ENCODE results near the gene CTDP1.
A peak's percentile ranks its signal among the peaks of the same experiment; 100 is the strongest.

The CTDP1 gene

DNA sequence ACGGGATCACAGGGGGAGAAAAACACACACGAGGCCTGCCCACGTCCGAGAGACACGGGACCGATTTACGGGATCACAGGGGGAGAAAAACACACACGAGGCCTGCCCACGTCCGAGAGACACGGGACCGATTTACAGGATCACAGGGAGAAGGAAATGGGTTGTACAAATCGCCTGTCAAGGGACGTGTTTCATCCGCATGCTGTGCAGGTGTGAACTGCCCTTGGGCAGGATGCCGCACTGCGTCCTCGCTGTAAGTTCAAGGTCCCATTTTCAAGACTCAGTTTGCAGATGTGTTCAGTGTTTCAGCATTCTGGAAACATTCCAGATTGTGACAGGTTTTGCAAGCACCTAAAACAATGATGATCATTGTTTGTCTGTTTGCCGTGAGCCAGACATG is 115.8 kb downstream of the CTDP1 start:
- TF ChIP-seq, protein P1, sequence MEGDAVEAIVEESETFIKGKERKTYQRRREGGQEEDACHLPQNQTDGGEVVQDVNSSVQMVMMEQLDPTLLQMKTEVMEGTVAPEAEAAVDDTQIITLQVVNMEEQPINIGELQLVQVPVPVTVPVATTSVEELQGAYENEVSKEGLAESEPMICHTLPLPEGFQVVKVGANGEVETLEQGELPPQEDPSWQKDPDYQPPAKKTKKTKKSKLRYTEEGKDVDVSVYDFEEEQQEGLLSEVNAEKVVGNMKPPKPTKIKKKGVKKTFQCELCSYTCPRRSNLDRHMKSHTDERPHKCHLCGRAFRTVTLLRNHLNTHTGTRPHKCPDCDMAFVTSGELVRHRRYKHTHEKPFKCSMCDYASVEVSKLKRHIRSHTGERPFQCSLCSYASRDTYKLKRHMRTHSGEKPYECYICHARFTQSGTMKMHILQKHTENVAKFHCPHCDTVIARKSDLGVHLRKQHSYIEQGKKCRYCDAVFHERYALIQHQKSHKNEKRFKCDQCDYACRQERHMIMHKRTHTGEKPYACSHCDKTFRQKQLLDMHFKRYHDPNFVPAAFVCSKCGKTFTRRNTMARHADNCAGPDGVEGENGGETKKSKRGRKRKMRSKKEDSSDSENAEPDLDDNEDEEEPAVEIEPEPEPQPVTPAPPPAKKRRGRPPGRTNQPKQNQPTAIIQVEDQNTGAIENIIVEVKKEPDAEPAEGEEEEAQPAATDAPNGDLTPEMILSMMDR (IDR thresholded peaks at IDR 0.05; ENCODE audit: extremely low read depth, insufficient read depth, missing control alignments), result no peak
- in situ Hi-C loops (cut with MboI; ENCODE audit: low pct_unique_long_range_greater_than_20kb, low sequenced_read_pairs, unreplicated experiment), result no loop called here
- no peak for DNase-seq (ENCODE audit: low spot score)

DNA sequence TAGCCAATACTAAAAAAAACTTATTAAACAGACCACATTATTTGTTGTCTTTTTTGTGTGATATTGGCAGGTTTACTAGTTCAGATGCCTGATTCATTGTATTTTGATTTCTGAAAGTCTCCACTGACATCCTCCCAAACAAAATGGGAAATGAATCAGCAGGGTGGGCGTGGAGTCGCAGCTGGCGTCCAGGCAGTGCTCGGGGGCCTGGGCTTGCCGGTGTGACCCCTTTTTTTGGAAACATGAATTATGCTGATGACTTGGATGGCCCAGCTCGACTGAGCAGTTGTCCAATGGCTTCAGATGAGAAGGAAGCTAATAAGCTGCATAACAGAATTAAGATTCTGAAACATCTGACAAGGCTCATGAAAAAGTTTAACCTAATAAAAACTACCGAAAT is 116.4 kb downstream of the CTDP1 start:
- TF ChIP-seq, protein P1 (IDR thresholded peaks at IDR 0.05; ENCODE audit: extremely low read depth, insufficient read depth, missing control alignments), result no peak
- DNase-seq (ENCODE audit: low spot score), result no peak
- in situ Hi-C loops (cut with MboI; ENCODE audit: low pct_unique_long_range_greater_than_20kb, low sequenced_read_pairs, unreplicated experiment), result no loop called here

DNA sequence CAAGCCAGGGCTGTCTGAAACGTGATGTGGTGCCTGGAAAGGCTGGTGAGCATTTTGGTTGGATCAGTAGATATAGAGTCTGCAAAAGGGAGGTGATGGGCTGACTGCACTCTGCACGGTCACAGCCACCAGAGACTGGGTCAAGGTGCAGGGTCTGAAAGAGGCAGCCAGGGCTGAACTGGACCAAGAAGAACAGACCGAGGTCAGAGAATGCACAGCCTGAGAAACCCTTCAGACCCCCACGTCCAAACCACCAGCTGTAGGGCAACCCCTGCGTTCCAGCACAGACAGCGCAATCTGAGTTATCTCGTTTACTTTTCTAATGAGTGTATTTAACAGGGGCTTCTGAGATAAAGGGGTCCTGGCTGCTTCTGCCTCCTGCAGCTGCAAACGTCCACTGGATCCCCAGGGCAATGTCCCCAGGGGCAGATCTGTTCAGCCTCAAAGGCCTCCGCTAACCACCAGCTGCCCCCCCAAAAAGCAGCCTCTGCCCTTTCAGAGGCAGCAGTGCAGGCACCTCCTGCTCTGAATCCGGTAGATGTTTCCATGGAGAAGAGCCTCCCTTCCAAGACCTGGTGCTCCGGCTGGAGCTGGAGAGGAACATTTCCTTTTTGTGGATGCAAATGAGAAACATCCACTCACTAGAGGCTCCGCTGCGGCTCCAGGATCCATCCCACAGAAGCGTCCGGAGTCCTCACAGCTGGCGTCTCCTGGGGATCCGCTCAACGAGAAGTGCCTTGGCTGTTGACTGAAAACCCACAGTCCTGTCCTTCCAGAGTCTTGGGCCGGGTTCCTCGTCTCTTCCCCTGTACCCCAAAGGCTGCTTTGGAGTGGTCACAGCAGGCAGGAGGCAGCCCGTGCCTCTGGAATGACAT is 117.2 kb downstream of the CTDP1 start:
- TF ChIP-seq, protein P1 (IDR thresholded peaks at IDR 0.05; ENCODE audit: extremely low read depth, insufficient read depth, missing control alignments), result no peak
- in situ Hi-C loops (cut with MboI; ENCODE audit: low pct_unique_long_range_greater_than_20kb, low sequenced_read_pairs, unreplicated experiment), result no loop called here

DNA sequence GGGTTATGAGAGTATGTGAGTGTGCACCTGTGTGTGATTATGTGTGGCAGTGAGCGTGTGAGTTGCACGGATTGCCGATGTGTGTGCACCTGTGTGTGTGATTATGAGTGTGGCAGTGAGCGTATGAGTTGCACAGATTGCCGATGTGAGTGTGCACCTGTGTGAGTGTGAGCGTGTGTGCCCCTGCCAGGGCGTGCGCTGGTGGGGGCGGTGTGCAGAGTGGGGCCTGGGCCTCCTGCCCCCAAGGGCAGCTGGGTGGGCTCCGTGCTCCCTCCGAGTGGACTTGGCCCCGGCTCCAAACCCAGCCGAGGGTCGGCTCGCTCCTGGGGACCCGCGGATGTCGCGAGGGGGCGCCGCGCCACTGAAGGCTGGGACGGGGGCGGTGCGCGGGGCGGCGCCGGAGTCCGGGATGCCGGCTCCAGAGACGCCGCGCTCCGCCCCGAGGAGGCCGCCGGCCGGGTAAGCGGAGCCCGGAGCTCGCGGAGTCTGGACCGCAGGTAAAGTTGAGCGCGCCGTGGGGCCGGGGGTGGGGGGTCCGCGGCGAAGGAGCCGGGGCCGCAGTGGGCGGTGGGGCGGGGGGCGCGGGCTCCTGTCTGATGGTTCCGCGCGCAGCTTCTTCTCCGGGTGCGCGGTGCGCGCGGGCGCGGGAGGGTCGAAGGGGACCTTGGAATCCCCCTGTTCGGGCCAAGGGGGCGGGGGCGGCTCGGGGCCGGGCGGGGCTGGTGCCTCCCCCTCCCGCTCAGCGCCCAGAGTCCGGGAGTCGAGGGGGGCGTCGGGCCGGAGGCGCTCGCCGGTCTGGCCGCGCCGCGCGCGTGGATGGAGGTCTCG is 118.1 kb downstream of the CTDP1 start, which contains the start of gene KCNG2:
Gene KCNG2, plus strand, starts transcription at position 421 of the 828 bp plus-strand sequence. CDS start 65,730 bp downstream, outside the sequence.
- peak; percentile 88 for DNase-seq (ENCODE audit: low spot score)
- in situ Hi-C loops (cut with MboI; ENCODE audit: low pct_unique_long_range_greater_than_20kb, low sequenced_read_pairs, unreplicated experiment), result no loop called here
- TF ChIP-seq, protein P1 (IDR thresholded peaks at IDR 0.05; ENCODE audit: extremely low read depth, insufficient read depth, missing control alignments), result peak; percentile 58

More for the DNA sequence above, 117.2 kb downstream of the CTDP1 start:
- peak; percentile 30 for DNase-seq (ENCODE audit: low spot score)

DNA sequence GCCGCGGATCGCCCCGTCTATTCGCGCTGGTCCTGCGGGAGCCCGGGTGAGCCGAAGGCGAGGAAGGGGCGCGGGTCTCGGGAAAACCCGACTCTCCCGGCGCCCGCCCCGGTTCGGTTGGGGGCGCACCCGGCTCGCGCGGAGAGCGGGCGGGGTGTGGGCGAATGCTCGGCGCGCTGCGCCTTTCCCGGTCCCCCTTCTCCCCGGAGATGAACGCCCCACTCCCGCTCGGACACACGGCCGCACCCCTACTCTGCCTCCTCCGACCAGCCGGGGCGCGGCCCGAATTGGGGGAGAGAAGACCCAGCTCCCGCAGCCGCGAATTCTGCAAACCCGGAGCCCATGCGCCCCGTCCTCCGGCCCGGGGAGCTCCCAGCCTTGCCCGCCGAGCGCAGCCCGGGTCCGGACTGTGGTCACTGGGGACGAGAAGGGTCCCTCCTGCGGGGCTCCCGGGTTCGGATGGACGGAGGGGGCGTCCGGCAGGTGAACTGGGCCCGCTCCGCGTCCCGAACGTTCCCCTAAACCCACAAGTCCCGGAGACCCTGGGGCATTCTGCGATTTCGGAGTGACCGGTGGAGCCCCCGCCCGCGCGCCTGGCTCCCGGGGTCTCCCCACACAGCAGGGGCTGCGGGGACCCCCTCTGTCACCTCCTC is 118.9 kb downstream of the CTDP1 start:
- peak; percentile 42 for DNase-seq (ENCODE audit: low spot score)
- in situ Hi-C loops (cut with MboI; ENCODE audit: low pct_unique_long_range_greater_than_20kb, low sequenced_read_pairs, unreplicated experiment), result no loop called here
- TF ChIP-seq, protein P1 (IDR thresholded peaks at IDR 0.05; ENCODE audit: extremely low read depth, insufficient read depth, missing control alignments), result no peak

DNA sequence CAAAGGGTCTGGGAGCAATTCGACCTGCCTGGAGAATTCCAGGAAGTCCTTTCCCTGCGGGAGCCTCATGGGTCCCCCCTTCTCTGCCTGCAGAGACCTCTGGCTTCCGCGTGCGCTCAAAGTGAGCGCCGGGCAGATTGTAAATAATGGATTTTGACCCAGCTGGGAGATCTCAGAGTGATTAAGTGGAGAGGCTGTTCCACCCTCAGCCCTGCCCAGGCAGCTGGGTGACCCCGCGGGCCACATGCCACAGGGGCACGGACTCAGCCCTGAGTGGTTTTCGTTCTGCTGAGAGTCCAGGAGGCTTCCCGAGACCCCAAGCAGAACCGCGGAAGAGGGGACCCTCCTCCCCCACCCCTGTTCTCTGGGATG is 119.4 kb downstream of the CTDP1 start:
- DNase-seq (ENCODE audit: low spot score), result no peak
- in situ Hi-C loops (cut with MboI; ENCODE audit: low pct_unique_long_range_greater_than_20kb, low sequenced_read_pairs, unreplicated experiment), result no loop called here
- TF ChIP-seq, protein P1 (IDR thresholded peaks at IDR 0.05; ENCODE audit: extremely low read depth, insufficient read depth, missing control alignments), result no peak

Data from GM13977 (cell line).